GM04503 (cell line): ENCODE measurements around the gene GSTM1.
A peak's percentile ranks its signal among the peaks of the same experiment; 100 is the strongest.
"Not testable (repeated sequence)": the region's sequence is repeated elsewhere in the genome, so short reads cannot be mapped to it uniquely, and the experiment has no call there.

Source experiments
- DNase-seq: peaks from one replicate; pipeline ENCODE4 v3.0.0-alpha.2; 2012; ENCODE audit warnings: low read depth

GSTM1 gene

GRCh38 chr1:109697861-109698260 is 10.2 kb downstream of the GSTM1 start:
- DNase-seq = not testable (repeated sequence)

- DNase-seq = not testable (repeated sequence)
Measured at GRCh38 chr1:109702940-109703339, 15.3 kb downstream of the GSTM1 start.

- no peak for DNase-seq
Measured at GRCh38 chr1:109704173-109704572, 16.6 kb downstream of the GSTM1 start.

DNA sequence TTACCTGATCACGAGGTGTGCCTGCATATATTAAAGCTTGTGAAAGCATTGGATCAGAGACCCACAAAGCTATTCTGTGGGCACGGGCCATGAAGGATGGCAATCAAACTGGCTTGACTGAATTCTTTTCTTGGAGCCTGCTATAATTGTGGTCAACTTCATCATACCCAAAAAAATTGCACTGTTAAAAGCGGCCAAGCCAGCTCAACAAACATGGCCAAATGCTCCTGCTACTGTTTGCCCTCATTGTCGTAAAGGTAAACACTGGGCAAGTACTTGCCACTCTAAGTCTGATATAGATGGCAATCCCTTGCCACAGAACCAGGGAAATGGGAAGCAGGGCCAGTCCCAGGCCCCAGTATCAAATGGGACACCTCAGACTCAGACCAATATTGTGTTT is 17.8 kb downstream of the GSTM1 start:
- DNase-seq = no peak

- not testable (repeated sequence) for DNase-seq
Measured at GRCh38 chr1:109708949-109709348, 21.3 kb downstream of the GSTM1 start.

GRCh38 chr1:109709822-109710221 is 22.2 kb downstream of the GSTM1 start:
- DNase-seq = not testable (repeated sequence)

DNA sequence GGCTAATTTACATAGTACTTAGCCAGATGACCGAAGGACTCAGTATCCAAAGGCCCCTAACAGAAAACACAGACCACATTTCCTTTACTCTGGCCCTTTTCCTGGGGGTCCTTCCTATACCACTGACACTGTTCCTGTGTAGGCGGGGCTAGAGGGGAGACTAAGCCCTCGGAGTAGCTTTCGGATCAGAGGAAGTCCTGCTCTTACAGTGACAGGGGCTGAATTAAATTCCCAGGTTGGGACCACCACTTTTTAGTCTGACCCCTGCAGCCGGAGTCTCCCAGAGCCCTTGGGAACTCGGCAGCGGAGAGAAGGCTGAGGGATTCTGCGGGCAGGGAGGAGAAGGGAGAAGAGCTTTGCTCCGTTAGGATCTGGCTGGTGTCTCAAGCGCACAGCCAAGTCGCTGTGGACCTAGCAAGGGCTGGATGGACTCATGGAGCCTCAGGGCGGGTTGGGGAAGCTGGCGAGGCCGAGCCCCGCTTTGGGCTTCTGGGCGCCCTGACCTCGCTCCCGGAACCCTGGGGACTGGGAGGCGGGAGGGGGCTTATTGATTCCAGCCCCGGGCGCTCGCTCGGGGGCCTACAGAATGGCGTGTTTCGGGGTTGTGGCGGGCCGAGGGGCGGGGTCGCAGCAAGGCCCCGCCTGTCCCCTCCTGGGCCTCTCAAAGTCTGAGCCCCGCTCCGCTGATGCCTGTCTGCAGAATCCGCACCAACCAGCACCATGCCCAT is 24.1 kb downstream of the GSTM1 start, which contains the start of gene GSTM5:
GSTM5 (plus strand) TSS at position 659 of the 728 bp plus-strand sequence; CDS start at position 721, 62 bp downstream.
- DNase-seq = not testable (repeated sequence)

GRCh38 chr1:109712321-109712864 is 24.8 kb downstream of the GSTM1 start:
- no peak for DNase-seq

DNA sequence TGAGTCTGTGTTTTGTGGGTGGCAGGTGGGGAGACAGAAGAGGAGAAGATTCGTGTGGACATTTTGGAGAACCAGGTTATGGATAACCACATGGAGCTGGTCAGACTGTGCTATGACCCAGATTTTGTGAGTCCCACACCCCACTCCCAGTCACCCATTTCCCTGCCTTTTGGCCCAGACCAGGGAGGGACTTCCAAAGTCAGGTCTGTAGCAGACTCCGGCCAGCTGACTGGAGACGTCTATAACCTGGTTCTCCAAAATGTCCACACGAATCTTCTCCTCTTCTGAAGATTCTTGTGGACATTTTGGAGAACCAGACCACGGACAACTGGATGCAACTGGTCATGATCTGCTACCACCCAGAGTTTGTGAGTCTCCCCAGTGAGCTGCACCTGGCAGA is 26.0 kb downstream of the GSTM1 start:
- no peak for DNase-seq

DNA sequence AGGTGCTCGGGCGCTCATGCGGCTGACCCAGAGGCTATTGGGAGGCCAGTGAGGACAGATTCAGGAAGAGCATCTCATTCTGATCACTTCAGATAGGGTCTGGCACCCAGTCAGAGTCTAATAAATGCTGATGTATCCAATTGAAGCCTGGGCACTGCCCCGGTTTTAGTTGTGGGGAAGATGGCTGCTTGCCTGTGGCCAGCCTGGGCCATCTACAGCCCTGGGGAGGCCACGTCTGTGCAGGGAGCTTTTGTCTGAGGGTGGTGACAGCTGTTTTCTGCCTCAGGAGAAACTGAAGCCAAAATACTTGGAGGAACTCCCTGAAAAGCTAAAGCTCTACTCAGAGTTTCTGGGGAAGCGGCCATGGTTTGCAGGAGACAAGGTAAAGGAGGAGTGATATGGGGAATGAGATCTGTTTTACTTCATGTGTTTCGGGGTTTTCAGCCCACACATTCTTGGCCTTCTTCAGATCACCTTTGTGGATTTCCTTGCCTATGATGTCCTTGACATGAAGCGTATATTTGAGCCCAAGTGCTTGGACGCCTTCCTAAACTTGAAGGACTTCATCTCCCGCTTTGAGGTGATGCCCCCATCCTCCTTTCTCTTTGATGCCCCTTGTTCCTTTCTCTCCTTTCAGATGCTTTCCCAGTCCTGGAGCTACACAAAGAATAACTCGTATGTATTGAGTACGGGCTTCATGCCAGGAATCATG is 27.2 kb downstream of the GSTM1 start:
- no peak for DNase-seq

GRCh38 chr1:109716121-109716520 is 28.5 kb downstream of the GSTM1 start:
- no peak for DNase-seq

DNA sequence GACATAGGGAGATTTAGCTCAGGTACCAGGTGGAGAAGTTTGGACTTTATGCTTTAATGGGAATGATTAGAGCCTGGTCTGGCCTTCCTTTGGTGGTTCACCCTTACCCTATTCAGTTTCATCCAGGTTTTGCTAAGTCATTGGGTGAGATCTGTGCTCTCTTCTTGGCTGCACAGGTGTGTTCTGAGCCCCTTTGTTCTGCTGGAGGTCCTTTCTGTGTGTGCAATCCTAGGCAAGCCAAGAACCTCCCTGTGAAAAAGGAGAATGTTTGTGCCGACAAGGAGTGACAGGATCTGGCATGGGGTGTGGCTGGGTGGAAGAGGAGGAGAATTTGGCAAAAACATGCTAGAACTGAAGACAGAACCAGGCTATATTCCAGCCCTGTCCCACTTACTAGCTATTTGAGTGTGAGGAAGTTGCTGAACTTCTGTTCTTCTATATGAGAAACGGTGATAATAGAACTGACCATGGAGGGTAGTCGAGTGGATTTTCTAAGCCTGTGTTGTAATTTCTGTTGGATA is 29.0 kb downstream of the GSTM1 start:
- no peak for DNase-seq

DNA sequence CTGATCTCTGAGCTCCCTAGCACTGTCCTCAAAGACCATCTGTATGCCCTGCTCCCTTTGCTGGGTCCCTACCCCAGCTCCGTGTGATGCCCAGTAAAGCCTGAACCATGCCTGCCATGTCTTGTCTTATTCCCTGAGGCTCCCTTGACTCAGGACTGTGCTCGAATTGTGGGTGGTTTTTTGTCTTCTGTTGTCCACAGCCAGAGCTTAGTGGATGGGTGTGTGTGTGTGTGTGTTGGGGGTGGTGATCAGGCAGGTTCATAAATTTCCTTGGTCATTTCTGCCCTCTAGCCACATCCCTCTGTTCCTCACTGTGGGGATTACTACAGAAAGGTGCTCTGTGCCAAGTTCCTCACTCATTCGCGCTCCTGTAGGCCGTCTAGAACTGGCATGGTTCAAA is 30.1 kb downstream of the GSTM1 start:
- no peak for DNase-seq

DNA sequence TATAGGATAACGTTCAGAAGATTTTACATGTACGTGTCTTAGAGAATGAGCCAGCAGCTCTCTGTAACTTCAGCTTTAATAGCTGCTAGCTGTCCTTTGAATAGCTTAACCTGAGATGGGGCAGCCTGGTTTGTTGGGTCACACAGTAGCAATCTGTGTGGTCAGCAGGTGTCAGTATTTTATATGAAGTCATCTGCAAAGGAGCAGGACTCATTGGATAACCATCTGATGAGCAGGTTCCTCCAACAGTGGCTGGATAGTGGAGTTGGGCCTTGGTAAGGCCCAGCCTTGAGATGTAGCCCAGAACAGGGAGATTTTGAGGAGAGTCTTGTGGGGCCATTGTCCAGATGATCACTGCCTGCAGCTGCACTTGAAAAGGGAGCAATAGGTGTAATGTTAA is 30.9 kb downstream of the GSTM1 start:
- DNase-seq = no peak

DNA sequence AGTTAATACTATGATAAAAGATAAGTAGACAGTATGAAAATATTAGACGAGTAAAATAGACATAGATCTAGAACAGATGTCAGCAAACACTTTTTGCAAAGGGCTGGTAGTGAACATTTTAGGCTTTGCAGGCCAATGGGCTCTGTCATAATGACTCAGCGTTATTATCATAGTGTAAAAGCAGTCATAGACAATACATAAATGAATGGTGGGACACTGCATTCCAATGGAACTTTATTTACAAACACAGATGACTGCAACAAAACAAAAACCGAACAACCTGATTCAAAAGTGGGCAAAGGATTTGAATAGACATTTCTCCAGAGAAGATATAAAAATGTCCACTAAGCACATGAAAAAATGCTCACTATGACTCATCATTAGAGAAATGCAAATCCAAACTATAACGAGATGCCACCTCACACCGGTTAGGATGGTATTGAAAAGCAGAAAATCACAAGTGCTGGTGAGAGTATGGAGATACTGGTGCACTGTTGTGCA is 31.8 kb downstream of the GSTM1 start:
- peak; percentile 41 for DNase-seq

DNA sequence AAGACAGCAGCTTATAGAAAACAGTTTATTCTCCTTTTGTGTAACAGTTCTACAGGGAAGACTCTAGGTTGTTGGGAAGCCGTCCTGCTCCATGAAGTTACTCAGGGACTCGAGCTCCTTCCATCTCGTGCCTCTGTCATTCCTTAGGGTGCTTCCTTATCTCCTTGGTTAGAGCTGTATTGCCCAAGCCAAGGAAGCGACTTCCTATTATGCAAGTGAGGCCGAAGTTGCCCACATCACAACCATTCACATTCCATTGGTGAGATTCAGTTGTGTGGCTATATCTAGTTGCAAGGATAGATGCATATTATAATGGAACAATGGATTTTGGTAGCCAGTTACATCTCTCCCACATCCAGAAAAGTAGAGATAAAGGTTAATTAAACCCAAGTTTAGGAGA is 33.4 kb downstream of the GSTM1 start:
- DNase-seq = no peak

DNA sequence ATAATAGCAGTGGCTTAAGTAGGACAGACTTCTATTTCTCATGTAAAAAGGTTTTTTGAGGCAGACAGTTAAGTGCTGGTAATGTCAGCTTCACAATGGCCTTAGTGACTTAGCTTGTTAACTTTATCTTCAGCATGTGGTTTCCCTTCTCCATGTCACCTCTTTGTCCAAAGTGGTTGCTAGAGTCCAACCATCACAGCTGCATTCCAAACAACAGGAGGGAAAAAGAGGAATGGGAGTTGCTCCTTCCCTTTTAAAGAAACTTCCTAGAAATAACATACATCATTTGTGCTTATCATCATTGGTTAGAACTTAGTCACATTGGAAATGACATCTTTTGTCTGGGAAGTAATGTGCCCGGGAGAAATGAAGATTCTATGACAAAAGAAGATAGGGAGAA is 34.4 kb downstream of the GSTM1 start:
- no peak for DNase-seq

- DNase-seq = peak; percentile 42
Measured at GRCh38 chr1:109722908-109723691, 35.5 kb downstream of the GSTM1 start.

DNA sequence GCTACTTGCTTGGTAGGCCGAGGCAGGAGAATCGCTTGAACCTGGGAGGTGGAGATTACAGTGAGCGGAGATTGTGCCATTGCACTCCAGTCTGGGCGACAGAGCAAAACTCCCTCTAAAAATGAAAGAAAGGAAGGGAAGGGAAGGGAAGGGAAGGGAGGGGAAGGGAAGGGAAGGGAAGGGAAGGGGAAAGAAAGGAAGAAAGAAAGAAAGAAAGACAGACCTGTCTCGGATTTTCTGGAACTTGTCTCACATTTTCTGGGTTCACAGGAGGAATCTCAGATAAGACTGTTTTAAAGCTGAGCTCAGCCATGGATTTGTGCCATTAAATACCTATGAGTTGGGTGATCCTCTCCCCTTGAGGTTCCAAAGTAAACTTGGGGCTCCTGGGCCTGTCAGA is 37.3 kb downstream of the GSTM1 start:
- no peak for DNase-seq

- no peak for DNase-seq
Measured at GRCh38 chr1:109725510-109725909, 37.9 kb downstream of the GSTM1 start.

DNA sequence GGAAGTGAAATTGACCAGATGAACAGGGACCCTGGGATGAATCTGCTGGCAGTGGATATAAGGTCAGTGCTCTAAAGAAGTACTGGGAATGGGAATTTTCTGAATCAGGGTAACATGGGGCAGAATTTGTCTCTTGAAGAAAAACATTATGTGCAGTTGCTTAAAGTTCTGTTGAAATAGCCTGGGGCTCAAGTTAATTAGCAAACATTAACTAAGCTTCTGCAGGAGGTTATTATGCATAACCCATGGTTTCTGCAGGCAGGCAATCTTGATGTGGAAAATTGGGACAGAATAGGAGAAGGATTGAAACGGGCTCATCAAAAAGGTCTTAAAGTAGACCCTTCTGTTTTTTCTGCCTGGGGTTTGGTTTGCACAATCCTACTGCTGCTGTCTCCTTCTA is 38.4 kb downstream of the GSTM1 start:
- DNase-seq = no peak
